HG02970 (cell line): Measurements from ENCODE around the gene P4HB.

Source experiments
- ATAC-seq: cut with Tn5 transposase; IDR thresholded peaks from one replicate; pipeline ENCODE4 v1.9.1; 2021; ENCODE audit warnings: mild to moderate bottlenecking, moderate library complexity, moderate number of reproducible peaks; ENCODE audit not compliant: unreplicated experiment, low FRiP score

The P4HB gene

GRCh38 chr17:81813861-81814683 lies 46.3 kb downstream of the P4HB start:
- ATAC-seq: no peak

- no peak for ATAC-seq
Observed at GRCh38 chr17:81813371-81813684, 47.0 kb downstream of the P4HB start.

GRCh38 chr17:81812571-81813370 lies 47.6 kb downstream of the P4HB start:
- no peak for ATAC-seq

GRCh38 chr17:81811705-81812570 lies 48.4 kb downstream of the P4HB start:
- ATAC-seq: no peak

- ATAC-seq: no peak
Observed at GRCh38 chr17:81810892-81811704, 49.2 kb downstream of the P4HB start.

GRCh38 chr17:81810476-81810875 lies 49.9 kb downstream of the P4HB start:
- ATAC-seq: no peak

GRCh38 chr17:81809556-81809998 lies 50.8 kb downstream of the P4HB start:
- ATAC-seq: no peak

- no peak for ATAC-seq
Observed at GRCh38 chr17:81808778-81809555, 51.4 kb downstream of the P4HB start.

GRCh38 chr17:81807839-81808238 lies 52.5 kb downstream of the P4HB start:
- no peak for ATAC-seq

GRCh38 chr17:81807210-81807719 lies 53.1 kb downstream of the P4HB start:
- ATAC-seq: no peak

- ATAC-seq: no peak
Observed at GRCh38 chr17:81806461-81807209, 53.7 kb downstream of the P4HB start.

GRCh38 chr17:81805707-81806460 lies 54.5 kb downstream of the P4HB start:
- no peak for ATAC-seq

GRCh38 chr17:81804559-81805399 lies 55.6 kb downstream of the P4HB start:
- no peak for ATAC-seq

GRCh38 chr17:81803728-81804558 lies 56.4 kb downstream of the P4HB start, which contains the start of gene GCGR:
Gene GCGR (plus strand): TSS chr17:81804150. CDS start chr17:81809019, 4,869 bp downstream.
- no peak for ATAC-seq

- ATAC-seq: no peak
Observed at GRCh38 chr17:81802856-81803643, 57.3 kb downstream of the P4HB start.
